ENCODE data around the gene TIMP2. TPM values are rescaled to one million over a fixed set of nuclear protein-coding genes. Genes with fewer than 3 reads are reported as not detected.

Gene TIMP2
- total RNA-seq, 1 experiment from 2014 or later: 145 TPM

GRCh38 chr17:78826836-78827509 lies 98.2 kb downstream of the TIMP2 start:
- DNase-seq: no peak
- H3K27me3 ChIP-seq: no peaks in the 10 kb centered on the region
- no peaks in the 10 kb centered on the region for H3K9me3 ChIP-seq
- no peak overlapping the region for H3K4me3 ChIP-seq
- H3K36me3 ChIP-seq: peaks cover 90% of the 10 kb centered on the region

DNA sequence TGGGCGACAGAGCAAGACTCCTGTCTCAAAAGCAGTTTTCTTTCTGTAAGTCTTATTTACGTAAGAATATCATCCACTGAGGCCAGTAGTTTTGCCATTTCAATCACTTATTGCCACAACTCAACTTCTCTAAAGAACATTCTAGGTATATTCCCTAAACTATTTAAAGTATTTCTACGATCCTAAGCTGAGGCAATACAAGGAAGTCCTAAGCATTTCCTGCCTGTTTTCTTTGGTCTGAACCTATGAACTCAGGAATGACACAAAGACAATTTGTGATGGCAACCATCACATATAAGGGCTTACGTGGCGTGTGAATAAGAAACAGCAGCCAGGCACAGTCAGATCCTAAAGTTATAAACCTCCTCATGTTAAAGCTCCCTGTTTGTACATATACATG lies 98.8 kb downstream of the TIMP2 start:
- no peak for DNase-seq
- peaks cover 93% of the 10 kb centered on the region for H3K36me3 ChIP-seq

GRCh38 chr17:78825696-78826095 lies 99.5 kb downstream of the TIMP2 start:
- H3K27me3 ChIP-seq: no peaks in the 10 kb centered on the region
- no peak overlapping the region for H3K4me3 ChIP-seq
- H3K36me3 ChIP-seq: peaks cover 93% of the 10 kb centered on the region
- H3K9me3 ChIP-seq: no peaks in the 10 kb centered on the region
- DNase-seq: no peak

More for the DNA sequence above, 98.8 kb downstream of the TIMP2 start:
- H3K9me3 ChIP-seq: no peaks in the 10 kb centered on the region
- H3K4me3 ChIP-seq: no peak overlapping the region
- no peaks in the 10 kb centered on the region for H3K27me3 ChIP-seq

DNA sequence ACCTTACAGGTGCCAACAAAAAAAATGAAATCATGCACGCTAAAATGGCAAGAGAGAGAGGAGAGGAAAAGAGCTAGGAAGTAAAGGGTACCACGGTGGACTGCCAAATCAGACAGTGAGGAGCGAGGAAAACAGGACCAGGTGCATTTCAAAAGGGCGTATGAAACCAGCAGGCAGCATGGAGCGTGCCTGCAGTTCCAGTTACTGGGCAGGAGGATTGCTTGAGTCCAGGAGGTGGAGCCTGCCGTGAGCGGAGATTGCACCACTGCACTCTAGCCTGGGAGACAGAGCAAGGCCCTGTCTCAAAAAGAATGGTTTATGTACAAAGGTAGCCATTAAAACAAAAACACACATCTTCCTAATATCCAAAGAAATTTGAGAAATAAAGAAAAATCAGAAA lies 100.9 kb downstream of the TIMP2 start:
- DNase-seq: no peak
- Histone ChIP-seq H3K27me3 (no peaks in the 10 kb centered on the region), H3K36me3 (peaks cover 93% of the 10 kb centered on the region), H3K9me3 (no peaks in the 10 kb centered on the region), H3K4me3 (no peak overlapping the region)

GRCh38 chr17:78823282-78824046 lies 101.7 kb downstream of the TIMP2 start:
- no peak overlapping the region for H3K4me3 ChIP-seq
- no peak for DNase-seq
- H3K36me3 ChIP-seq: peaks cover 93% of the 10 kb centered on the region
- no peaks in the 10 kb centered on the region for H3K27me3 ChIP-seq
- no peaks in the 10 kb centered on the region for H3K9me3 ChIP-seq

DNA sequence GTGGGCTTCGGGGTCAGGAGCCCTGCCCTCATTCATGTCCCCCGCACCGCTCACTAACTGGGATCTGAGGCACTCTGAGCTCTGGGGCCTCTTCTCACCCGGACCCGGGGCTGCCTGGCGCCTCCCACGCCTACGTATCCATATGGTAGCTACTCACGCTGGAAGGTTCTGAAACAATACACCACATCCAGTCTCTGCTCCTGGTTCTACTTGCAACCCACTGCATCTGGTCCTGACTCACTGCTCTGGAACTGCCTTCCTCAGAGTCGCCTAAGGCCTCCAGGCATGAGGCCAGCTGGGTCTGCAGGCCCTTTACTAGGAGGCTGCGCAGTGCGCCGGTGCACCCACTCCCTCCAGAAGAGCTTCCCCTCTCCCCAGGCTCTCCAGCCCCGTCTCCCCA lies 102.6 kb downstream of the TIMP2 start:
- Histone ChIP-seq H3K36me3 (peaks cover 92% of the 10 kb centered on the region), H3K4me3 (no peak overlapping the region), H3K9me3 (no peaks in the 10 kb centered on the region), H3K27me3 (no peaks in the 10 kb centered on the region)
- peak; percentile 25 for DNase-seq

DNA sequence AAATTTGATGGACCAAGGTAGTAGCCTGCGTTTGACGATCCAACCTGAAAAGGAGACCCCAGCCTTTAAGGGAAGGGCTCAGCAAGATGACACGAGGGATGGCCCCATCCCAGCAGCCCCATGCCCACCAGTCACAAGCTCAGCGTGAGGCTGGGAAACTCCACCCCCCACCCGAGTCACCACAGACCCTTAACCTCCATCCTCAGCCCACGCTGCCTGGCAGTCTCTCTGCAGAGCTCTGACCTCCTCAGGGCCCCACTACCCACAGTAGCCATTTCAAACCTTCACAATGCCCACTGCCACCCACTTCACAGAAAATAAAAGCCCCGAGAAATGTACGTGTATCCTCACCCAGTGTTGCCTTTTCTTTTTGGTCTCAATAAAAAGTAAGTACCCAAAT lies 103.2 kb downstream of the TIMP2 start:
- Histone ChIP-seq H3K36me3 (peaks cover 94% of the 10 kb centered on the region), H3K9me3 (no peaks in the 10 kb centered on the region), H3K27me3 (no peaks in the 10 kb centered on the region), H3K4me3 (no peak overlapping the region)
- DNase-seq: no peak

- no peaks in the 10 kb centered on the region for H3K27me3 ChIP-seq
- H3K36me3 ChIP-seq: peaks cover 94% of the 10 kb centered on the region
- no peak for DNase-seq
- no peak overlapping the region for H3K4me3 ChIP-seq
- no peaks in the 10 kb centered on the region for H3K9me3 ChIP-seq
Observed at GRCh38 chr17:78820841-78821240, 104.3 kb downstream of the TIMP2 start.

DNA sequence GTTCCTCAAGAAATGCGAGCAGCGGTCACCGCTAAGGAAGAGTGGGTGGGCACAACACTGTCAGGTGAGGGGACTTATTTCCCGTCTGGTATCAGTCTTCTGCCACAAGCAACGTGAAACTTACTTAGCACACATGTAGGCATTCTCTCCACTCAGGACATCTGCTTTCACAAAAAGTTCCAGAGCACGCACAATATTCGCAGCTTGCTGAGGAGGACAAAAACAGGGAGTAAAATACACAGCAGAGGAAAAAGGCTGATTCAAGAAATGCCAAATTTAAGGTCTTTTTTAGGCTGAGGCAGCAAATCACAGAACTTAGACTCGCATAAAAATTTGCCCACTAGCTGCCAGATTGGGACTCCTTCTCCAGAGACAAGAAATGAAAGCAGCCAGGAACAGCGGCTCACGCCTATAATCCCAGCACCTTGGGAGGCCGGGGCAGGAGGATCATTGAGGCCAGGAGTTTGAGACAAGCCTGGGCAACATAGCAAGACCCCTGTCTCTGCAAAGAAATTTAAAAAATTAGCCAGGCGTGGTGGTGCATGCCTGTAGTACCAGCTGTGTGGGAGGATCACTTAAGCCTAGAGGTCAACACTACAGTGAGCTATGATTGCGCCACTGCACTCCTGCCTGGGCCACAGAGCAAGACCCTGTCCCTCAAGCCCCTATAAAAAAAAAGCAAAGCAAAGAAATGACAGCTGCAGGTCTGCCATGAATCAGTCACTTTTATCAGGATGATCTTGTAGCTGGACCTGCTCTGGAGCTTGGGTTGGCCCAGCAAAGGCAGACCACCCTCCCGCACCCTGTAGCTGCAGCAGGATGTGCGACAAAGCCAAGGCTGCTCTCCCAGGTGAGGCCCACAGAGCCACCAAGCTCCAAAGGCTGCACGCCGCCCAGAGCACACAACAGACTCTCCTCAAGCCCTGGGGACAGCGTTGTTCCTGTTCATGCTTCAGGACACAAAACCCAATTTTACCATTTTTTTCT lies 105.1 kb downstream of the TIMP2 start:
- peaks cover 94% of the 10 kb centered on the region for H3K36me3 ChIP-seq
- no peaks in the 10 kb centered on the region for H3K9me3 ChIP-seq
- no peak for DNase-seq
- no peaks in the 10 kb centered on the region for H3K27me3 ChIP-seq
- H3K4me3 ChIP-seq: no peak overlapping the region

DNA sequence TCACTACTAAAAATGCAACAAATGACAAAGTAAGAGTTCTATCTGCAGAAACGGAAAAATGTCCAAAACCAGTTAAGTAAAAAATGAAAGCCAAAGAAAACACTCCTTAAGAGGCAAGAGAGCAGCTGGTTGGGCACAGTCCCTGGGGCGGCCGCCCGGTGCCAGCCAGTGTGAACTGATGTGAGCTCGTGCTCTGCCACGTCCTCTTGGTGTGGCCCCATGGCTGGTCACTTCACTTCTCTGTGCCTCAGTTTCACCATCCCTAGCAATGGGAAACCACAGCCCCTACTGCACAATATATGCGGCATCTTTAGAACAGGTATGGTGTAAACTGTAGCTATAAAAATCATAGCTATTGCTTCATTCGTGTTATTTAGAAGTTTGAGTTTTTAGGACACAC lies 105.8 kb downstream of the TIMP2 start:
- Histone ChIP-seq H3K9me3 (no peaks in the 10 kb centered on the region), H3K27me3 (no peaks in the 10 kb centered on the region), H3K36me3 (peaks cover 93% of the 10 kb centered on the region), H3K4me3 (no peak overlapping the region)
- no peak for DNase-seq

- H3K4me3 ChIP-seq: no peak overlapping the region
- H3K9me3 ChIP-seq: no peaks in the 10 kb centered on the region
- peaks cover 93% of the 10 kb centered on the region for H3K36me3 ChIP-seq
- no peak for DNase-seq
- H3K27me3 ChIP-seq: no peaks in the 10 kb centered on the region
Observed at GRCh38 chr17:78818932-78819331, 106.3 kb downstream of the TIMP2 start.

GRCh38 chr17:78818152-78818846 lies 106.9 kb downstream of the TIMP2 start:
- no peak overlapping the region for H3K4me3 ChIP-seq
- H3K27me3 ChIP-seq: no peaks in the 10 kb centered on the region
- peaks cover 93% of the 10 kb centered on the region for H3K36me3 ChIP-seq
- H3K9me3 ChIP-seq: no peaks in the 10 kb centered on the region
- no peak for DNase-seq

- Histone ChIP-seq H3K9me3 (no peaks in the 10 kb centered on the region), H3K36me3 (peaks cover 94% of the 10 kb centered on the region), H3K4me3 (no peak overlapping the region), H3K27me3 (no peaks in the 10 kb centered on the region)
- no peak for DNase-seq
Observed at GRCh38 chr17:78817123-78817522, 108.1 kb downstream of the TIMP2 start.

- Histone ChIP-seq H3K36me3 (peaks cover 94% of the 10 kb centered on the region), H3K9me3 (no peaks in the 10 kb centered on the region), H3K27me3 (no peaks in the 10 kb centered on the region), H3K4me3 (no peak overlapping the region)
- DNase-seq: no peak
Observed at GRCh38 chr17:78815696-78816095, 109.5 kb downstream of the TIMP2 start.

DNA sequence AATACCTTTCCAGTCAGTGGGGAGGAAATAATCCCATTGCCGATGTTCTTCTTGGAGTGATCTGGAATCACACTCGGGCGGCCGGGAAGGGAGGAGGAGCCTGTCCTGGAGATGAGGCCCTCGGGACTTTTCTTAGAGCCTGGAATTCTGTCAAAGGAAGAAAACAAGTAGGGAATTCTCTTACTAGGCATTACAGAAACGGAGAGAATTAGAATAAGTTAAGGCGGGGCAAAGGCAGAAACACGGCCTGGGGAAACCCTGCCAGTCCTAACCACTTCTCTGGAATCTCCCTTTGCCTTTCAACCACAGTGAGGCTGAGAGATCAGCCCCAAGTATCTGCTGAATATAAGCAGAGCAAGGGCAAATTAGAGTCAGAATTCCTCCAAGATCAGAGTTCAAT lies 112.3 kb downstream of the TIMP2 start:
- Histone ChIP-seq H3K4me3 (no peak overlapping the region), H3K36me3 (peaks cover 94% of the 10 kb centered on the region), H3K27me3 (no peaks in the 10 kb centered on the region), H3K9me3 (no peaks in the 10 kb centered on the region)
- no peak for DNase-seq

DNA sequence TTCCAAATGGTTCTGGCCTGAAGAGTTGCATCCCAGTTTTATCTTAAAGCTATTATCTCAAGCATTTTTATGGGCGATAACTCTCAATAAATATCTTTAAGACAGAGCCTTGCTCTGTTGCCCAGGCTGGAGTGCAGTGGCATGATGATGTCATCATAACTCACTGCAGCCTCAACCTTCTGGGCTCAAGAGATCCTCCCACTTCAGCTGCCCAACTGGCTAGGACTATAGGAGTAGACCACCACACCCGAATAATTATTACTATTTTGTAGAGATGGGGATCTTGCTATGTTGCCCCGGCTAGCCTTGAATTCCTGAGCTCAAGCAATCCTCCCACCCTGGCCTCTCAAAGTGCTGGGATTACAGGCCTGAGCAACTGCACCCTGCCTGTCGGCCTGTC lies 117.0 kb downstream of the TIMP2 start:
- Histone ChIP-seq H3K27me3 (no peaks in the 10 kb centered on the region), H3K9me3 (no peaks in the 10 kb centered on the region), H3K36me3 (peaks cover 90% of the 10 kb centered on the region), H3K4me3 (no peak overlapping the region)
- no peak for DNase-seq

Data from MG63 (cell line).